Activated CD4-positive, alpha-beta T cell treated with anti-CD3 and anti-CD28 coated beads, Interleukin-2, amount 10 ng/mL, durations not matched to agents 24 days and 14 days (primary cell): Measurements from ENCODE around the gene SLK. TPM values are rescaled to one million over a fixed set of nuclear protein-coding genes. Genes with fewer than 3 reads are reported as not detected.

ENCODE experiments used
- DNase-seq: peaks from one replicate; pipeline ENCODE4 v3.0.0; 2022
- H3K27ac Mint-ChIP-seq: one replicate; pipeline ENCODE4 v1.8.0; 2022; ENCODE audit warnings: mild to moderate bottlenecking, mixed read lengths
- H3K27me3 Mint-ChIP-seq: one replicate; pipeline ENCODE4 v1.8.0; 2022; ENCODE audit warnings: mixed read lengths
- H3K36me3 Mint-ChIP-seq: one replicate; pipeline ENCODE4 v1.8.0; 2022; ENCODE audit warnings: low read depth, mild to moderate bottlenecking, mixed read lengths
- H3K4me1 Mint-ChIP-seq: one replicate; pipeline ENCODE4 v1.8.0; 2021; ENCODE audit warnings: mixed read lengths
- H3K4me3 Mint-ChIP-seq: one replicate; pipeline ENCODE4 v1.8.0; 2022; ENCODE audit warnings: mild to moderate bottlenecking, moderate library complexity, mixed read lengths
- H3K9me3 Mint-ChIP-seq: one replicate; pipeline ENCODE4 v1.8.0; 2021; ENCODE audit warnings: mixed read lengths
- intact Hi-C: fragments of 100-400 bp; cut with micrococcal nuclease; formaldehyde crosslinking; loops from one replicate; pipeline ENCODE4 v1.15.1; 2023
- total RNA-seq: library from RNA; stranded (reverse); gene quantifications from 2 replicates; pipeline ENCODE4 v1.2.3, GENCODE V29; 2022

Gene SLK
- total RNA-seq, 1 donor from 2014 or later, result 27.1 TPM

DNA sequence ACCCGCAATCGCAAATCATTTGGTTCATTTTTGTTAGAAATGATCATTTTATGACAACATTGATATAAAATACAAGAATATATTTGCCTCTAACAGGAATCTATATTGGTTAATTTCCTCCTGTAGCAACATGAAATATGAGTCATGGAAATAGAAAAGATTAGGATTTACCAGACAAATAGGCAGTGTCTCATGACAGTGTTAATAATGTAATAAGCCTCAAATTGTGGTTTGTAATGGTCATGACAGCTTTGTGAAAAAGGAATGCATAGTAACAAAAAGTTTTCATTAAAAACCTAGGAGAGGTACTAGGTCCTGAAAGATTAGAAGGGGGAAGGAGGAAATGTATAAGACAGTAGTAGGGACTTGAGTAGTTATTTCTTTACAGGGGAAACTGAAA is 7.9 kb upstream of the SLK start:
- H3K27ac Mint-ChIP-seq, result no peak overlapping the region
- H3K4me3 Mint-ChIP-seq, result no peak overlapping the region
- intact Hi-C loops, result no loop called here
- H3K9me3 Mint-ChIP-seq, result peaks cover 4% of the 10 kb centered on the region
- peaks cover 2% of the 10 kb centered on the region for H3K36me3 Mint-ChIP-seq
- H3K27me3 Mint-ChIP-seq, result peaks cover 38% of the 10 kb centered on the region
- DNase-seq, result no peak
- H3K4me1 Mint-ChIP-seq, result no peaks in the 10 kb centered on the region

- Mint-ChIP-seq H3K4me1 (no peaks in the 10 kb centered on the region), H3K4me3 (no peak overlapping the region), H3K9me3 (peaks cover 3% of the 10 kb centered on the region), H3K36me3 (peaks cover 2% of the 10 kb centered on the region), H3K27me3 (peaks cover 36% of the 10 kb centered on the region), H3K27ac (no peak overlapping the region)
- DNase-seq, result no peak
- intact Hi-C loops, result loop anchor here (10.0 kb wide), 2 partner anchors 275 to 375 kb away; partner anchors contain the start of gene CFAP43
Measured at GRCh38 chr10:103960103-103960502, 6.8 kb upstream of the SLK start.

DNA sequence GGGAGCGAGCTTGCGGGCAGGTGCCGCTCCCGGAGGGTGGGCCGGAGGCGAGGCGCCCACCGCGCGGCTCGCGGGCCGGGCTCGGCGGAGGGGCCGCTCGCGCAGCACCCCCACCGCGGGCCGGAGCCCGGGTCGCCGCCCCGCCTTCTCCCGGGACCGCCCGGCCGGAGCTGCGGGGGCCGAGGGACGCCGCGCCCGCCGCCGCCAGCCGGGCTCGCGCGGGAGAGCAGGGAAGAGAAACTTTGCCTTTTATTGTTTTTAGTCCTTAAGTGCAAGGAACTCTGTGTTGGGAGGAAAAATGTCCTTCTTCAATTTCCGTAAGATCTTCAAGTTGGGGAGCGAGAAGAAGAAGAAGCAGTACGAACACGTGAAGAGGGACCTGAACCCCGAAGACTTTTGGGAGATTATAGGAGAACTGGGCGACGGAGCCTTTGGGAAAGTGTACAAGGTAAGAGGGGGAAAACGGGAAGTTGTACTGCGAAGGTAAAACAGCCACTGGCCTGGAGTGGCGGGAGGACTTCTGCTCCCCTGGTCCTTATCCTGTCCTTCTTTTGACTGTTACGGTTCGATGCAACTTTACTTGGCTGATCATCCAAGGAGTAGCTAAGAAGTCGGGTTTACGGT is 620 bp downstream of the SLK start:
- Mint-ChIP-seq H3K27me3 (no peaks in the 10 kb centered on the region), H3K4me1 (peaks cover 32% of the 10 kb centered on the region), H3K27ac (peak overlapping the region; percentile 93), H3K36me3 (peaks cover 11% of the 10 kb centered on the region), H3K9me3 (no peaks in the 10 kb centered on the region), H3K4me3 (peak overlapping the region; percentile 97)
- intact Hi-C loops, result loop anchor here (1.0 to 10.0 kb wide), 7 partner anchors 15 to 383 kb away; partner anchors contain the start of genes CFAP43 and STN1
- DNase-seq, result peak; percentile 83

GRCh38 chr10:103968441-103969391 is 1.8 kb downstream of the SLK start:
- no peaks in the 10 kb centered on the region for H3K9me3 Mint-ChIP-seq
- no peak for DNase-seq
- intact Hi-C loops, result loop anchor here (2.0 to 10.0 kb wide), 5 partner anchors 14 to 384 kb away; partner anchors contain the start of gene CFAP43
- H3K36me3 Mint-ChIP-seq, result peaks cover 19% of the 10 kb centered on the region
- H3K4me1 Mint-ChIP-seq, result peaks cover 40% of the 10 kb centered on the region
- peak overlapping the region; percentile 93 for H3K27ac Mint-ChIP-seq
- H3K27me3 Mint-ChIP-seq, result no peaks in the 10 kb centered on the region
- H3K4me3 Mint-ChIP-seq, result peak overlapping the region; percentile 97

GRCh38 chr10:103969436-103969835 is 2.5 kb downstream of the SLK start:
- intact Hi-C loops, result loop anchor here (2.0 to 10.0 kb wide), 5 partner anchors 13 to 385 kb away; partner anchors contain the start of gene CFAP43
- peaks cover 23% of the 10 kb centered on the region for H3K36me3 Mint-ChIP-seq
- peaks cover 43% of the 10 kb centered on the region for H3K4me1 Mint-ChIP-seq

DNA sequence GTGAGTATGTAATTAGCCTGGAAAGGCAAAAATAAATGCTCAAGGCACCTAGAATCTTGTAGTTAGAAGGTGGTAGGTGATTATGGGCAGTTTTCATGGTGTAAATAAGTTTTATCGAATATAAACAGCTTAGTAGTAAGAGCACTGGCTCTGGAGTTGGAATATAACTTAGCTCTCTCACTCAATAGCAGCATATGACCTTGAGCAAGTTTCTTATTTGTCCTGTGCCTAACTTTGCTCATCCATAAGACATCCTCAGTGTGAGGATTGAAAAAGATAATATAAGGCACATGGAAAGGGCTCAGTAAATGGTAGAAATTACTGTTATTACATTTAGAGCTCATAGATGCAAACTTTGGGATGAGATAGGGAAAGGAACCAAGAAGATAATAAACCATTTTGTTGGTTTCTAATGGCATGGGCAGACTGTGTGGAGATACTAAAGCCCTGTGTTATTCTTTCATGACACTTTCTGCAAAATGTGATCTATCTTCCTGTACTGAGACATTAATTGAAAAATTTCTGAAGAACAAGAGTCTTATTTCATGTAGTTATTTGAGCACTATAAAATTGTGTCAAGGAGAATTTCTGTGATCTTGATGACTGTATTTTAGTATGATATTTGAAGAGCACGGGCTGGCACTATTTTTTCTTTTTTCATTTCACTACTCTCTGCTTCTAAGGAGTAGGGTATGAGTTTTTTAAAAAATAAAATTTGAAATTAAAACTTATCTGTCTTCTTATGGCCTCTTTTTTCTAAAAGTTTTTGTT is 3.1 kb downstream of the SLK start:
- H3K27me3 Mint-ChIP-seq, result no peaks in the 10 kb centered on the region
- peaks cover 25% of the 10 kb centered on the region for H3K36me3 Mint-ChIP-seq
- intact Hi-C loops, result loop anchor here (2.0 to 10.0 kb wide), 5 partner anchors 13 to 385 kb away; partner anchors contain the start of gene CFAP43
- DNase-seq, result no peak
- peak overlapping the region; percentile 97 for H3K4me3 Mint-ChIP-seq
- H3K4me1 Mint-ChIP-seq, result peaks cover 45% of the 10 kb centered on the region
- no peaks in the 10 kb centered on the region for H3K9me3 Mint-ChIP-seq
- no peak overlapping the region for H3K27ac Mint-ChIP-seq

More at GRCh38 chr10:103969436-103969835, 2.5 kb downstream of the SLK start:
- H3K27me3 Mint-ChIP-seq, result no peaks in the 10 kb centered on the region
- H3K9me3 Mint-ChIP-seq, result no peaks in the 10 kb centered on the region
- H3K4me3 Mint-ChIP-seq, result peak overlapping the region; percentile 97
- H3K27ac Mint-ChIP-seq, result no peak overlapping the region
- no peak for DNase-seq

DNA sequence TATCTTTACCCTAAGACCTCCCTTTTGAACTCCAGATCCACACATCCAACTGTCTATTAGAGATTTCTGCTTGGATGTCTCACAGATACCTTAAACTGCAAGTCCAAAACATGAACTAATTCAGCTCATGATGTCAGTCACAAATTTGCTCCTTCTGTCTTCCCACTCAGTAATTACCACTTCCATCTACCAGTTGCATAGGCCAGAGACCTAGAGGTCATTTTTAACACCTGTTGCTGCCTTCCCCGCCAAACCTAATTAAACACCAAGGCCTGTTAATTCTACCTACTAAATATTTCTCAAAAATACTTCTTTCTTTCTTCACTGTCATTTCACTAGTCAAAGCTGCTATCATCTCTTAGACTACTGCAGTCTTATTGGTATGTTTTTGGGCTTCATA is 8.2 kb downstream of the SLK start:
- peaks cover 23% of the 10 kb centered on the region for H3K36me3 Mint-ChIP-seq
- H3K27me3 Mint-ChIP-seq, result no peaks in the 10 kb centered on the region
- H3K9me3 Mint-ChIP-seq, result no peaks in the 10 kb centered on the region
- intact Hi-C loops, result no loop called here
- peaks cover 23% of the 10 kb centered on the region for H3K4me1 Mint-ChIP-seq
- no peak overlapping the region for H3K4me3 Mint-ChIP-seq
- no peak for DNase-seq
- no peak overlapping the region for H3K27ac Mint-ChIP-seq

DNA sequence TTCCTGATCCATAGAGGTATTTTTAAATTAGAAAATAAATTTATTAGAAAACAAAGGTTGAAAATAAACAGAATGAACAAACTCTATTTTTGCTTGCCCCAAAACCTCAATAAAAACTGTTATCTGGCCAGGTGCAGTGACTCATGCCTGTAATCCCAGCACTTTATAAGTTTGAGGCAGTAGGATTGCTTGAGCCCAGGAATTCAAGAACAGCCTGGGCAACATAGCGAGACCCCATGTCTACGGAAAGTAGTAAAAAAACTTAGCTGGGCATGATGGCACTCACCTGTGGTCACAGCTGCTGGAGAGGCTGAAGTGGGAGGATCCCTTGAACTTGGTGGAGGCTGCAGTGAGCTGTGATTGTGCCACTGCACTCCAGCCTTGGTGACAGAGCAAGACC is 10.3 kb downstream of the SLK start:
- Mint-ChIP-seq H3K27me3 (no peaks in the 10 kb centered on the region), H3K4me1 (peaks cover 33% of the 10 kb centered on the region), H3K9me3 (no peaks in the 10 kb centered on the region), H3K27ac (no peak overlapping the region), H3K4me3 (no peak overlapping the region), H3K36me3 (peaks cover 23% of the 10 kb centered on the region)
- intact Hi-C loops, result no loop called here
- DNase-seq, result no peak

- DNase-seq, result no peak
- Mint-ChIP-seq H3K27ac (no peak overlapping the region), H3K4me1 (peaks cover 40% of the 10 kb centered on the region), H3K4me3 (no peak overlapping the region), H3K9me3 (no peaks in the 10 kb centered on the region), H3K27me3 (no peaks in the 10 kb centered on the region), H3K36me3 (peaks cover 11% of the 10 kb centered on the region)
- intact Hi-C loops, result no loop called here
Measured at GRCh38 chr10:103979530-103979929, 12.6 kb downstream of the SLK start.

- no peaks in the 10 kb centered on the region for H3K27me3 Mint-ChIP-seq
- no peak overlapping the region for H3K27ac Mint-ChIP-seq
- H3K4me3 Mint-ChIP-seq, result no peak overlapping the region
- intact Hi-C loops, result no loop called here
- peaks cover 6% of the 10 kb centered on the region for H3K36me3 Mint-ChIP-seq
- H3K9me3 Mint-ChIP-seq, result no peaks in the 10 kb centered on the region
- peaks cover 42% of the 10 kb centered on the region for H3K4me1 Mint-ChIP-seq
- DNase-seq, result no peak
Measured at GRCh38 chr10:103980288-103980906, 13.5 kb downstream of the SLK start.

DNA sequence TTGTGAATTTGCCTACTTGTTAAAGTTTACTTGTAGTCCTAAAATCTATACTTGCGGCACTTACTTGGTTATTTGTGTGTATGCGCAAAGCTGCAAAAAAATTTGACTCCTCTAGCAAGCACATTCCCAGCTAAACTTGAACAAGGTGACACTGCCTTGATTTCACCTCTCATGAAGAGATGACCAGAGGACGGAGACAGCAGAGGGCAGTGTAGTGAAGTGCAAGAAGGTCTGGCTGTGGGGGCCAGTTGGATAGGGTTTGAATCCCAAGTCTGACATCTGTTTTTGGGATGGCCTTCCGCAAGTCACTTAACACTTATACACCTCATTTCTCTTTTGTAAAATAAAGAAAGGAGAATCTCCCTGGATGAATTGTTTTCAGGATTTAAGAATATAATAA is 15.7 kb downstream of the SLK start:
- no peak overlapping the region for H3K4me3 Mint-ChIP-seq
- H3K9me3 Mint-ChIP-seq, result no peaks in the 10 kb centered on the region
- DNase-seq, result no peak
- intact Hi-C loops, result loop anchor here (1.0 to 2.0 kb wide), 2 partner anchors 14 to 94 kb away; no protein-coding TSS in a partner anchor
- peaks cover 6% of the 10 kb centered on the region for H3K36me3 Mint-ChIP-seq
- H3K27ac Mint-ChIP-seq, result no peak overlapping the region
- H3K27me3 Mint-ChIP-seq, result no peaks in the 10 kb centered on the region
- peaks cover 47% of the 10 kb centered on the region for H3K4me1 Mint-ChIP-seq

DNA sequence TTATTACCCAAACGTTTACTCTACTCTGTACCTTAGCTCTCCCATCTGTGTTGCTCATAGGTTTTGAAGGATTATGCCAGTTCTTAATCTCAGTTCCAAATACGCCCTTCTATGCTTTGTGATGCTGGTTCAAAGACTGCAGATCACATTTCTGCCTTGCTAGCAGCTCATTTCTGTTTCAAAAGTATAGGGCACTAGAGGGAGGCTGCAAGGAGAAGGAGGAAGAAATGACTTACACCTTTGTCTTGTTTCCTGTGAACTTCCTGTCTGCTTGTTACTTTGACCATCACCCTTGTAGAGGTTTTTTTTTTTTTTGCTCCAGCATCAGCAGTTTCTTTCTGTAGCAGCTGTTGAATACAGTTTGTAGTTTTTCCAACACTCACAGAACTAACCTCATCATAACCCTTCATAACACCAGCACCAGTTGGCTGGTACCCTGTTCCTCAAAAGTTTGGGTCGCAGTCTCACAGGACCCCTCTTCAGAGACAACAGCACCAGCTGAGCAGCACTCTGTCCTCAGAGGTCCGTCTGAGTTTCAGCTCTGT is 16.5 kb downstream of the SLK start:
- peak overlapping the region; percentile 79 for H3K4me3 Mint-ChIP-seq
- H3K4me1 Mint-ChIP-seq, result peaks cover 49% of the 10 kb centered on the region
- H3K36me3 Mint-ChIP-seq, result peaks cover 4% of the 10 kb centered on the region
- intact Hi-C loops, result loop anchor here (1.0 to 2.0 kb wide), 2 partner anchors 15 to 95 kb away; no protein-coding TSS in a partner anchor
- DNase-seq, result peak; percentile 77
- no peaks in the 10 kb centered on the region for H3K27me3 Mint-ChIP-seq
- peak overlapping the region; percentile 78 for H3K27ac Mint-ChIP-seq
- H3K9me3 Mint-ChIP-seq, result no peaks in the 10 kb centered on the region

DNA sequence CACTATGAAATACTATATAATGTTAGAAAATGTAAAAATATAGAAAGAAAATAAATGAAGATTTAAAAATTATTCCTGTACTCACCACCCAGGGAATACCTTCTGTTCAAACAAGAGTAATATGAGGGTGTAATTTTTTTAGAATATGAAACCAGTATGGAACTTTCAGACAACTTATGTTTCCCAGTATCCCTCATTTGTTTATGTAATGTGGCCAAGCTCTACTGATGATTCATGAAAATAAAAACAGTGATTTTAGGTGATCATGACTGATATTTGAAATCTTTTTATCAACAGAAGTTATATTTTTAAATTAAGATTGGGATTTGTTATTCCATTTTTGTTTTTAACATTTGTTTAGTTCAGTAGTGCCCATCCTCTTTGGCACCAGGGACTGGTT is 18.8 kb downstream of the SLK start:
- Mint-ChIP-seq H3K4me1 (peaks cover 50% of the 10 kb centered on the region), H3K27ac (no peak overlapping the region), H3K9me3 (no peaks in the 10 kb centered on the region), H3K36me3 (peaks cover 2% of the 10 kb centered on the region), H3K4me3 (no peak overlapping the region), H3K27me3 (no peaks in the 10 kb centered on the region)
- intact Hi-C loops, result no loop called here
- no peak for DNase-seq
